Left ventricle myocardium superior (tissue), 1 donor: ENCODE measurements around the gene LRRIQ1. TPM values are rescaled to one million over a fixed set of nuclear protein-coding genes. Genes with fewer than 3 reads are reported as not detected.
"Not testable (repeated sequence)": the region's sequence is repeated elsewhere in the genome, so short reads cannot be mapped to it uniquely, and the experiment has no call there.

ENCODE experiments used
- ATAC-seq: fragments of 200-7000 bp; cut with Tn5 transposase; one replicate; pipeline ENCODE4 v1.9.1; 2020; ENCODE audit warnings: mild to moderate bottlenecking, moderate library complexity
- DNase-seq: peaks from one replicate; pipeline ENCODE4 v3.0.0-alpha.2; 2020
- intact Hi-C: fragments of 100-400 bp; cut with micrococcal nuclease; formaldehyde crosslinking; loops from one replicate; pipeline ENCODE4 v1.11.0; 2022
- total RNA-seq: library from RNA; stranded (reverse); fragmentation: NEBNext Ultra II Directional; extraction: Animal tissue kit (Norgen Biotek cat#: 25700); gene quantifications from one replicate; pipeline ENCODE4 v1.2.1, GENCODE V29; 2021
- donor health status: DM: no; HTN: yes; CAD: no; lungs with severe emphysema.

Gene LRRIQ1
- total RNA-seq, 1 donor from 2014 or later = not detected

GRCh38 chr12:85179680-85180270 lies 143.6 kb downstream of the LRRIQ1 start:
- no peak for ATAC-seq
- no peak for DNase-seq
- intact Hi-C loops = no loop called here

GRCh38 chr12:85182699-85183098 lies 146.5 kb downstream of the LRRIQ1 start:
- ATAC-seq = no peak
- no peak for DNase-seq
- intact Hi-C loops = no loop called here

GRCh38 chr12:85183855-85184254 lies 147.7 kb downstream of the LRRIQ1 start:
- ATAC-seq (no peak), DNase-seq (no peak)
- intact Hi-C loops = no loop called here

- DNase-seq (no peak), ATAC-seq (no peak)
- intact Hi-C loops = no loop called here
These were observed 150.1 kb downstream of the LRRIQ1 start for GRCh38 chr12:85186236-85186635.

- DNase-seq (no peak), ATAC-seq (no peak)
- intact Hi-C loops = no loop called here
These were observed 152.5 kb downstream of the LRRIQ1 start for GRCh38 chr12:85188619-85189018.

GRCh38 chr12:85190728-85191127 lies 154.6 kb downstream of the LRRIQ1 start:
- ATAC-seq (no peak), DNase-seq (no peak)
- intact Hi-C loops = no loop called here

GRCh38 chr12:85203809-85204208 lies 167.7 kb downstream of the LRRIQ1 start:
- DNase-seq, intact Hi-C loops, ATAC-seq: not testable (repeated sequence)

GRCh38 chr12:85206543-85206942 lies 170.4 kb downstream of the LRRIQ1 start:
- ATAC-seq = no peak
- no peak for DNase-seq
- intact Hi-C loops = no loop called here

GRCh38 chr12:85224339-85224738 lies 188.2 kb downstream of the LRRIQ1 start:
- ATAC-seq, intact Hi-C loops, DNase-seq: not testable (repeated sequence)

GRCh38 chr12:85225501-85225900 lies 189.3 kb downstream of the LRRIQ1 start:
- DNase-seq (no peak), ATAC-seq (no peak)
- intact Hi-C loops = no loop called here

GRCh38 chr12:85237327-85237726 lies 201.2 kb downstream of the LRRIQ1 start:
- ATAC-seq (no peak), DNase-seq (no peak)
- intact Hi-C loops = no loop called here

GRCh38 chr12:85244561-85244960 lies 208.4 kb downstream of the LRRIQ1 start:
- intact Hi-C loops = no loop called here
- ATAC-seq (no peak), DNase-seq (no peak)

GRCh38 chr12:85253853-85254252 lies 217.7 kb downstream of the LRRIQ1 start:
- intact Hi-C loops = no loop called here
- DNase-seq (no peak), ATAC-seq (no peak)

- DNase-seq = no peak
- ATAC-seq = no peak
- intact Hi-C loops = no loop called here
These were observed 221.5 kb downstream of the LRRIQ1 start for GRCh38 chr12:85257671-85258070.

GRCh38 chr12:85260447-85260846 lies 224.3 kb downstream of the LRRIQ1 start:
- intact Hi-C loops = no loop called here
- ATAC-seq = no peak

GRCh38 chr12:85260896-85261295 lies 224.7 kb downstream of the LRRIQ1 start:
- ATAC-seq (no peak), DNase-seq (no peak)
- intact Hi-C loops = no loop called here

More at GRCh38 chr12:85260447-85260846, 224.3 kb downstream of the LRRIQ1 start:
- no peak for DNase-seq

- ATAC-seq (no peak), DNase-seq (no peak)
- intact Hi-C loops = no loop called here
These were observed 230.2 kb downstream of the LRRIQ1 start for GRCh38 chr12:85266356-85266755.

- DNase-seq (no peak), ATAC-seq (no peak)
- intact Hi-C loops = no loop called here
These were observed 237.5 kb downstream of the LRRIQ1 start for GRCh38 chr12:85273381-85274314.

GRCh38 chr12:85274315-85274651 lies 238.1 kb downstream of the LRRIQ1 start:
- ATAC-seq (no peak), DNase-seq (no peak)
- intact Hi-C loops = no loop called here

- intact Hi-C loops = no loop called here
- ATAC-seq (no peak), DNase-seq (no peak)
These were observed 239.2 kb downstream of the LRRIQ1 start for GRCh38 chr12:85275374-85275773.

GRCh38 chr12:85277191-85277590 lies 241.0 kb downstream of the LRRIQ1 start:
- intact Hi-C loops = no loop called here
- DNase-seq (no peak), ATAC-seq (no peak)
